Smooth muscle cell (in vitro differentiated cells): ENCODE data around the gene GRIK4. TPM values are rescaled to one million over a fixed set of nuclear protein-coding genes. Genes with fewer than 3 reads are reported as not detected.

ENCODE experiments used
- DNase-seq: peaks from one replicate; lab custom pipeline; 2025; ENCODE audit not compliant: unreplicated experiment; lab: John Stamatoyannopoulos, UW
- H2AFZ ChIP-seq: fragments of 200-600 bp; sonication (generic); 2 replicates; pipeline ENCODE4 v1.6.0; 2016; ENCODE audit warnings: antibody characterized with exemption, low read depth, mild to moderate bottlenecking
- H3F3A ChIP-seq: fragments of 200-600 bp; sonication (generic); 2 replicates; pipeline ENCODE4 v1.6.0; 2017; ENCODE audit warnings: antibody characterized with exemption, low read depth
- H3K27ac ChIP-seq: fragments of 200-600 bp; sonication (generic); 2 replicates; pipeline ENCODE4 v1.5.1; 2016; ENCODE audit warnings: low read depth, mild to moderate bottlenecking
- H3K27me3 ChIP-seq: fragments of 200-600 bp; sonication (generic); 2 replicates; pipeline ENCODE4 v1.6.1; 2016; ENCODE audit warnings: low read depth, mild to moderate bottlenecking
- H3K36me3 ChIP-seq: fragments of 200-600 bp; sonication (generic); 2 replicates; pipeline ENCODE4 v1.5.1; 2016; ENCODE audit warnings: low read depth
- H3K4me1 ChIP-seq: fragments of 200-600 bp; sonication (generic); 2 replicates; pipeline ENCODE4 v1.5.1; 2016; ENCODE audit warnings: low read depth
- H3K4me2 ChIP-seq: fragments of 200-600 bp; sonication (generic); 2 replicates; pipeline ENCODE4 v1.6.0; 2016; ENCODE audit warnings: mild to moderate bottlenecking
- H3K4me3 ChIP-seq: fragments of 200-600 bp; sonication (generic); 2 replicates; pipeline ENCODE4 v1.5.1; 2016; ENCODE audit warnings: mild to moderate bottlenecking
- H3K79me2 ChIP-seq: fragments of 200-600 bp; sonication (generic); 2 replicates; pipeline ENCODE4 v1.6.0; 2016; ENCODE audit warnings: low read depth, mild to moderate bottlenecking
- H3K9ac ChIP-seq: fragments of 200-600 bp; sonication (generic); 2 replicates; pipeline ENCODE4 v1.6.0; 2016; ENCODE audit warnings: low read depth
- H3K9me3 ChIP-seq: fragments of 200-600 bp; sonication (generic); replicated peaks from 2 replicates; pipeline ENCODE4 v1.5.1; 2016; ENCODE audit warnings: low read depth
- H4K20me1 ChIP-seq: fragments of 200-600 bp; sonication (generic); 2 replicates; pipeline ENCODE4 v1.6.0; 2016; ENCODE audit warnings: low read depth
- WGBS: methylation state at CpG from one replicate; pipeline ENCODE4 v1.1.7; 2016; ENCODE audit warnings: low lambda C conversion rate; 5-methylcytosine and 5-hydroxymethylcytosine counted together
- polyA plus RNA-seq: library from polyadenylated mRNA; unstranded; fragments of >200 nt; fragmentation: Nextera tagmentation; extraction: Ambion mirVana; gene quantifications from 2 replicates; pipeline ENCODE4 v1.2.1, GENCODE V29; 2016
- total RNA-seq: library from RNA; depleted of rRNA; stranded (reverse); fragments of >200 nt; gene quantifications from 2 replicates; pipeline ENCODE4 v1.2.3, GENCODE V29; 2014
- TF ChIP-seq, protein P1 (sequence below): fragments of 200-600 bp; sonication (generic); IDR thresholded peaks from 2 replicates; pipeline ENCODE4 v1.5.1; 2017; ENCODE audit warnings: borderline replicate concordance, mild to moderate bottlenecking, antibody characterized with exemption; ENCODE audit not compliant: insufficient read depth, poor library complexity, severe bottlenecking

GRIK4 gene
- total and polyA plus RNA-seq, 2 experiments from 2014 or later: not detected

DNA sequence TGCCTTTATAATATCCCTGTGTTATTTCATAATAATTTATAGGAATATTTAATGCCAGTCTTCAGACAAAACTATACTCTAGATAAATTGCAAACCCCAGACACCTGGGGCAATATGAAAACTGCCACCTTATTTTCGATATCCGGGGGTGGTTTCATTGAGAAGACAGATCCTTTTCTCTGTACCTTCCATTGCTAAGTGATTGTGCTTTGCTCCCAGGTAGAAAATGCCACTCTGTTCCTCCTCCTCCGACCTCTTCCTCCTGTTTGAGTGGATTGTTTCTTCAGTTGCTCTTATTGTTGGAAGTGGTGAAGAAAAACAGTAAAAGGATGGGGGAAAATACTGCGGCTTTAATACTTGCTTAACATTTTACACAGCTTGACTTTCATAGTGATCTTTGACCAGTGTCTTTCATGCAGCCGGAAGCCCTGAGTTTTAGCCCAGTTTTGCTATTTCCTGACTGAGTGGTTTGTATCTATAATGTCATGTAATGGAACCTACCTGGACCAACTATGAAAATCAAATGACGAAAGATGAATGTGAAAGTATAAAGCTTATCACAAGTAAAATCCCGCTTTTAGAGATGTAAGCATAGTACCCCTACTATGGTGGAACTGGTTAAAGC lies 5.6 kb upstream of the GRIK4 start:
- Histone ChIP-seq H3K9me3 (no peaks in the 10 kb centered on the region), H3K36me3 (no peaks in the 10 kb centered on the region), H3K4me1 (no peaks in the 10 kb centered on the region), H3K4me3 (no peak overlapping the region), H3K9ac (no peak overlapping the region), H3K27me3 (peaks cover 56% of the 10 kb centered on the region), H2AFZ (no peak overlapping the region), H3K27ac (no peak overlapping the region), H3K79me2 (no peaks in the 10 kb centered on the region), H4K20me1 (no peaks in the 10 kb centered on the region), H3K4me2 (no peak overlapping the region), H3F3A (no peaks in the 10 kb centered on the region)
- DNase-seq: no peak
- TF ChIP-seq, protein P1, sequence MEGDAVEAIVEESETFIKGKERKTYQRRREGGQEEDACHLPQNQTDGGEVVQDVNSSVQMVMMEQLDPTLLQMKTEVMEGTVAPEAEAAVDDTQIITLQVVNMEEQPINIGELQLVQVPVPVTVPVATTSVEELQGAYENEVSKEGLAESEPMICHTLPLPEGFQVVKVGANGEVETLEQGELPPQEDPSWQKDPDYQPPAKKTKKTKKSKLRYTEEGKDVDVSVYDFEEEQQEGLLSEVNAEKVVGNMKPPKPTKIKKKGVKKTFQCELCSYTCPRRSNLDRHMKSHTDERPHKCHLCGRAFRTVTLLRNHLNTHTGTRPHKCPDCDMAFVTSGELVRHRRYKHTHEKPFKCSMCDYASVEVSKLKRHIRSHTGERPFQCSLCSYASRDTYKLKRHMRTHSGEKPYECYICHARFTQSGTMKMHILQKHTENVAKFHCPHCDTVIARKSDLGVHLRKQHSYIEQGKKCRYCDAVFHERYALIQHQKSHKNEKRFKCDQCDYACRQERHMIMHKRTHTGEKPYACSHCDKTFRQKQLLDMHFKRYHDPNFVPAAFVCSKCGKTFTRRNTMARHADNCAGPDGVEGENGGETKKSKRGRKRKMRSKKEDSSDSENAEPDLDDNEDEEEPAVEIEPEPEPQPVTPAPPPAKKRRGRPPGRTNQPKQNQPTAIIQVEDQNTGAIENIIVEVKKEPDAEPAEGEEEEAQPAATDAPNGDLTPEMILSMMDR: no peak
- WGBS: 92% methylated on average over 7 of the region's 7 CpGs

DNA sequence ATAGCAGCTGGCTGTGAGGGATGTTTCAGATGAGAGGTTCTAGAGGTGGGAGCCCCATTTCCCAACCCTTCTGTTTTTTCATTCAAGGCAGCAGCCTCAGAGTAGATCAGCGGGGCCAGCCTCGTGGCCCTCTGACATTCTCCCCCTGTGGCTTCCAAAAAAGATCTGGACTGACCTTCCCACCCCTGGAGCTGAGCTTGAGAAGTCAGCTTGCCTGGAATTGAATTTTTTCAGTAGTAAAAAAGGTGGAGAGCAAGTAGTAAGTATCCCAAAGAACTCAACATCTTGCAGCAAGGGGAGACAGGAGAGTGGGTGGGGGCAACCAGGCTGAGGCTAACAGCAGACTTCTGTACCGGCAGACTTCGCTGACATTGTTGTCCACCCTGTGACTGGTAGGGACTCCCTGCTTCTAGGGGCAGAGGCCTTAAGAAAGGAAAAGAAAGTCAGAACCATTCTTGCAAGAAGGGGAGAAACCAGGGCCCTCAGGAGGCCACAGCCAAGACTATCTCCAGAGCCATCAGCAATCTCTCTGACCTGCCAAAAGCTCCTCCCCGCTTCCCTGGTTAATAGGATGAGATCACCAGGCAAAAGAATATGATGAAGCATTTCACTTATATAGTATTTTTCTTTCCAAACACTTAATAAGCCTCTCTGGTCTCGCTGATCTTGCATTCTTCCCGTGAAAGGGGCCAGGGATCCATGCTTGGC lies 2.0 kb upstream of the GRIK4 start:
- no peak overlapping the region for H3K9ac ChIP-seq
- H3K9me3 ChIP-seq: no peaks in the 10 kb centered on the region
- H3K4me1 ChIP-seq: no peaks in the 10 kb centered on the region
- no peaks in the 10 kb centered on the region for H3F3A ChIP-seq
- no peak overlapping the region for H3K27ac ChIP-seq
- H2AFZ ChIP-seq: no peak overlapping the region
- WGBS: 91% methylated on average over 7 of the region's 7 CpGs
- TF ChIP-seq, protein P1: no peak
- no peak overlapping the region for H3K4me2 ChIP-seq
- DNase-seq: no peak
- no peaks in the 10 kb centered on the region for H3K79me2 ChIP-seq
- H3K36me3 ChIP-seq: no peaks in the 10 kb centered on the region
- peaks cover 71% of the 10 kb centered on the region for H3K27me3 ChIP-seq
- H4K20me1 ChIP-seq: no peaks in the 10 kb centered on the region
- no peak overlapping the region for H3K4me3 ChIP-seq

DNA sequence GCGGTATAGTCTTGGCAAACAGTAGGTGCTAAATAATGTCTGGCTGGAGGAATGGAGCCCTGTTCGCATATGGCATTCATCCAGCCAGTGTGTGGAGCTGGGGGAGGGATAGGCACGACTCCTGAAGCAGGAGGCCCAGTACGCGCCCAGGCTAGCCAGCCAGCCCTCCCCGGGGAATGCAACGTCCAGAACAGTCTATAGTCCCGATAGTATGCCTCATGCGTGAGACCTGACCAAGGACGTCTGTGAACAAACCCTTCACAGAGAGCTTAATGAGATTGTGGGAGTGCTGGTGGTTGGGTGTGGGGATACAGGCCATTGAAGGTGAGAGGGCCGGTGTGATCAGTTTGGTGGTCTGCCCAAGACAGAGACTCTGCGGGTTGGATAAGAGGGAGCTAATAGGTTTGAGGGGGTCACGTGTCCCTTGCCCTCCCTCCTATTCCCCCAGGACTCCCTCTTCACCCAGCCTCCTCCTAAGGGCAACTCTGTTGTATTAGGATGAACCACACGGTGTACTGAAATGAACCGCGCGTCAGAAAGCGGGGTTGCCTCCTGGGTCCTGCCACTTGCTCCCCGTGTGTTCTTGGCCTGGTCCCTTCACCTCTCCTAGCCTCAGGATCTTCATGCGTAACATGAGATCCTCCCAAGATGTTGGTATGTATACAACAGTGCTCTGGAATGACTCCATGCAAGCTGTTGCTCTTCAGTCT lies 987 bp upstream of the GRIK4 start:
- H3K4me3 ChIP-seq: no peak overlapping the region
- 81% methylated on average over 20 of the region's 20 CpGs for WGBS
- H3K79me2 ChIP-seq: no peaks in the 10 kb centered on the region
- H3K4me1 ChIP-seq: no peaks in the 10 kb centered on the region
- H3K9ac ChIP-seq: no peak overlapping the region
- peaks cover 65% of the 10 kb centered on the region for H3K27me3 ChIP-seq
- H3K27ac ChIP-seq: no peak overlapping the region
- no peaks in the 10 kb centered on the region for H3F3A ChIP-seq
- TF ChIP-seq, protein P1: no peak
- no peaks in the 10 kb centered on the region for H4K20me1 ChIP-seq
- H3K9me3 ChIP-seq: no peaks in the 10 kb centered on the region
- no peaks in the 10 kb centered on the region for H3K36me3 ChIP-seq
- no peak for DNase-seq
- no peak overlapping the region for H2AFZ ChIP-seq
- H3K4me2 ChIP-seq: peak overlapping the region; percentile 75
